Fibroblast of skin of left quadriceps (primary cell): ENCODE measurements around the gene IL6ST.
A peak's percentile ranks its signal among the peaks of the same experiment; 100 is the strongest.
"Not testable (repeated sequence)": the region's sequence is repeated elsewhere in the genome, so short reads cannot be mapped to it uniquely, and the experiment has no call there.

ENCODE experiments used
- DNase-seq, 2 experiments: peaks; one replicate each; pipeline ENCODE4 v3.0.0-alpha.2; 2013; ENCODE audit warnings: low read depth in 2 of 2

Gene IL6ST

DNA sequence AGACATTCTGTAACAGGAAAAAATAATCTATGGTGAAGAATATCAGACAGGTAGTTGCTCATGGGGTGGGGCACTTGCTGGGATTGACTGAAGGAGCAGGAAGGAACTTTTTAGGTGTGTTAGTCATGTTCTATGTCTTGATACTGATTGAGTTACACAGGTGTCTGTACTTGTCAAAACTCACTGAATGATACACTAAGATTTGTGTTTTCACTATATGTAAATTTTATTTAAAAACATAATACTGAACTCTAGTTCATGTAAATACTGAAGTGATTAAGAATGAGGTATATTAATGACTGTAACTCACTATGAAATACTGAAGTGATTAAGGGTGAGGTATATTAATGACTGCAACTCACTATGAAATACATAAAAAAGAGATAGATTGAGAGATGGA lies 28.5 kb downstream of the IL6ST start:
- DNase-seq, result no peak

GRCh38 chr5:55965525-55965924 lies 29.2 kb downstream of the IL6ST start:
- no peak for DNase-seq

DNA sequence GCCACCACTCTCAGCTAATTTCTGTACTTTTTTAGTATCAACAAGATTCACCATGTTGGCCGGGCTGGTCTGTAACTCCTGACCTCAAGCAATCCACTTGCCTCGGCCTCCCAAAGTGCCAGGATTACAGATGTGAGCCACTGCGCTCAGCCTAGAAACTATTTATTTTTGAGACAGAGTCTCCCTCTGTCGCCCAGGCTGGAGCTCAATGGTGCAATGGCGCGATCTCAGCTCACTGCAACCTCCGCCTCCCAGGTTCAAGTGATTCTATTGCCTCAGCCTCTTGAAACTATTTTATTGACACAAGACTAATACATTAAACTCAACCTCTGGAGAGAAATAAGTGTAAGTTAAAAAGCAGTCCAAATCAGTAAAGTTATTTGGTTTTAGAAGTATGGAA lies 34.0 kb downstream of the IL6ST start:
- no peak for DNase-seq

DNA sequence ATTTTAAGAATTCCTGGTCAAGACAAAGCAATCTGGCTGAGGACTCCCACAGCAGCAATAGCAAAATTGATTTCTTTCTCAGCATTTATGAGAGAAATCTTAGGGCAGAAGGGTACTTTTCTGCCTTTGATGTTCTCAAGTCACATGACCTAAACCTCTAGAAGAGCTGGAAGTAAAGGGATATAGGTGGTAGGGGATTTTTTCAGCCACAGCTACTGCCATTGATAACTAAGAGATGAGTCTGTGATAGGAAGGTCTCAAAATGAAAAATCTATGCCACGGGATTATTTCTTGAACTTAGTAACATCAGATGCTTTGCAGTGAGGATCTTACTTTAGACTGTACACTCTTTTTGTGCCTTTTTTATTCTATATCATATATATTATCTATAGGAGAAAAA lies 35.6 kb downstream of the IL6ST start:
- no peak for DNase-seq

DNA sequence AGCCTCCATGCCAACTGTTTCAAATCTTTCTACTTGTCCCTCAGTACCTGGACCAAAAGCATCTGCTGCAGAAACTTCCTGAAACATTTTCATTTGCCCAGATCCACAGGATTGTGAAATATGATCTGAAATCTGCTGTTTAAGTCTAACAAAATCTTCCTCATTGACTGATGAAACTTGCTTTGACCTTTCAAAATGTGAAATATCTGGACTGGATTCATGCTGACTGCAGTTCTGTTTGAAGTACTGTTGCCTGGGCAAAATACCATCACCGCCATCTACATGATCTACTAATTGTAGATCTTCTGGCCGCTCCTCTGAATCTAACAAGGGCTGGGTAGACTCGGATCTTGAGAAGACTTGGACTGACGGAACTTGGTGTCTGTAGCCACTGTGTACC lies 53.6 kb downstream of the IL6ST start:
- not testable (repeated sequence) for DNase-seq

GRCh38 chr5:55937598-55937997 lies 57.2 kb downstream of the IL6ST start:
- not testable (repeated sequence) for DNase-seq

DNA sequence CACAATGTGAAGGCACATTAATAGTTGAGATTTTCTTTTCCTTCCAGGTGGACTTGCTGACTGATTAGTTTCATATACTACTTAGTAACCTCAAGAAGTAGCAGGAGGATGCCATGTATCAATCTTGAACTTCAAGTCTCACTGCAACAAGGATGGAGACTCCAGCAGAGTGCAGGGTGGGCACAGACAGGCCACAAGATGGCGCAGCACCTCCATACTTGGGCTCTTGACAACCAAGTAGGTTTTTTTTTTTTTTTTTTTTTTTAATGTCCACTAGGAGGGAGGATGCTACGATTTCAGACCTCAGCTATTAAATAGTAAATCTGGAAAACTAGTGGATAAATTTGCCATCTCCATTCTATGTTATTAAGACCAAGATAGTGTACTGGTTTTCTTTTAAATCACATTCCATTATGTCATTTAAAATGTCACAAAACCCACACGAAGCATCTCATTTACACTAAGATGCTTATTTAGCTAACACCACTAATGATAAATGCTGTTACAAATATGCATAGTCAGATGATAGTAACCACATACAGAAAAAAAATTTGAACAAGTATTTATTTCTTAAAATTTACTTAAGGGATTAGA lies 58.6 kb downstream of the IL6ST start:
- peak; percentile 55 to 61 for DNase-seq

DNA sequence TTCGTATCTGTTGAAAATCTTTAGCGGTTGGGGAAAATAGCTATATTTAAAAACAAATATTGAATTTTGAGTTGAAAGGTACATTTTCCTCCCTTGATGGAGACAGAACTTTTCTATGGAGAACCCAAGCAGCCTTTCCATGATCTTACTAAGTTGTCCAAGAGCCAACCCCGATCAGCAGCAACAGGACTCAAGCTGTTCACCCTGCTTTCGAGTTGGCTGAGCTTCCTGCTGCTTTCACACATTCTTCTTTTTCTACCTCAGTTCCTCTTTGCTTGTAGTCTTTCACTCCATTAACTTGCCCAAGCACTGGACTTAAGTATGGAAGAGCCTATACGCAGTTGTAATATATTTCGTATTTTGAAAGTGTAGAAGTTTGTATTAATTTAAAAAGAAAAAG lies 59.4 kb downstream of the IL6ST start:
- DNase-seq, result no peak

DNA sequence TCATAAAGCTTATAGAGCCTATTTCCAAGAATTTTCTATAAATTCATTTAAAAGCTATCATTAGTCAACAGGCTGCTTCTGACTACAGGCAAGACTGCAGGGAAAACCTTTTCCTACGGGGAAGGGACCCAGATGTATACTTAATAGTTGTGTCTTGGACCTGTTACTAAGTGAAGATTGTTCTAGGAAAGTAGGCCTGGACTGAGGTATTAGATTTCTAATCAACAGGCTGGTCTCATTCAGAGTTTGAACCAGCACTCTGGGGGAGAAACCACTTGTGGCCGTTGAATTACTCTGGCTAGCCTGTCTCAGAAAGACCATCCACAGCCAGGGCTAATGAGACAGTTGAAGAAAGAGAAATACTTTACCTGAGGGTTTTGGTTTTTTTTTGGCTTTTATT lies 60.0 kb downstream of the IL6ST start:
- DNase-seq, result no peak

GRCh38 chr5:55934115-55934613 lies 60.6 kb downstream of the IL6ST start:
- no peak for DNase-seq

DNA sequence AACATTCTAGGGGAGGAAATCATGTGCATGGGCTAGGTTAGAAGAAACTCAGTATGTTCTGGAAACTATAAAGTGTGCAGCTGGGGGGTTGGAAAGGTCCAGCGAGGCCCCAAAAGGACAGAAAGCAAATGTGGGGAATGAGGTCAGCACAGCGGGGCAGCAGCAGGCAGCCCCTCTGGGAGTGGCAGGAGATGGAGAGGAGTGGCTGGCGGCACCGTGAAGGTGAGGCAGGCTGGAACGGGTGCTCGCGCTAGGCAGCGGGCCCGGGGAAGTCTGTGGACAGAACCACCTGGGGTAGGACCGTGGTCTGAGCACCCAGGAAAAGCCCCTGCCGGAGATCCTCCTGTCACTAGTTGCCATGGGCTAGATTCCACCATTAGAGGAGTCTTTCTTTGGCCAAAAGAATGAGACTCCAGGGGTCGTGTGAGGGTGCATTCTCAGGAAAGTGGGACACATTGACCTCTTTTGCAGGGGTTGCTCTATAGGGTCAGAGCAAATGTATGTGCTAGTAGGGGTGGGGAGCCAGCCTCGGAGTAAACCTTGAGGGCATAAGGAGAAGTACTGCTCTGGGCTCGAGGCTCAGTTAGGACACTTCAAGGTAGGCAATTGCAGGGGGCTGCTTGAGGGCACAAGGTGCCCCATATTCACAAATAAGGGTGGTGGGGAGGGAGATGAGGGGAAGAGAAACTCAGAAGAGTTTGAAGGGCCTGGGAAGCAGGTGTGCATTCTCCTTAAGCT lies 61.2 kb downstream of the IL6ST start:
- DNase-seq, result no peak

- DNase-seq, result no peak
Measured at GRCh38 chr5:55932700-55933099, 62.1 kb downstream of the IL6ST start.

DNA sequence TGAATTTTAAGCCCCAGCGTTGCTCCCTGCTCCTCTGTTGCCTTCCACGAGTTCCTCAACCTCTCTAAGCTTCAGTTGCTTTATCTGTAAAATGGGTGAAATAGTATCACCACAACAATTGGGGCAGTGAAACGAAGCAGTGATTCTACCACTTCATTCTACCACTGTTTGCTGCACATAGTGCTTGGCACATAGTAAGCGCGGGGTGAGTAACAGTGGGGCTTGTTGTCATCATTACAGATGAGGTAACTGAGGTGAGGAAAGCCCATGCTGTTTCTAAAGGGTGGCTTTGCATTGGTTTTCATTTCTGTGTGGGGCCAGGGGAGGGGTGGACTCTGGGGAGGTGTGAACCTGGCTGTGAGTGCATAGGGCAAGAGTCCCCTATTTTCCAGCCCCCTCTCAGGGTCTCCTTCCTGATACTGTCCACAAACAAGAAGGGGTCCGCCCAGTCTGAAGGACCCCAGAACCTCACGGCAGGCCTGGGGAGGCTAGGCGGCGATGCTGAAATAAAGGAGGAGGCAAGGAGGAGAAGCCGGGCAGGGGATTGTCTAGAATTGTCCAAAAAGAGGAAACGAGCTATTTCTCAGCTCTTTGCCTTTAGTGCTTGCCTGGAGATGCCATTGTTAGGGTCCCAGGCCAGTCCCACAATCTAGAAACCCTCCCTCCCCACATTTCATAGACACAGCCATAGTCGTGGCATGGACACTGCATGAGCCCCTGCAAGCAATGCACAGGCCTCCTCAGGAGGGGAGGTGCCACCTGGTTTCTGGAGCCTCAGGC lies 65.6 kb downstream of the IL6ST start:
- no peak for DNase-seq

DNA sequence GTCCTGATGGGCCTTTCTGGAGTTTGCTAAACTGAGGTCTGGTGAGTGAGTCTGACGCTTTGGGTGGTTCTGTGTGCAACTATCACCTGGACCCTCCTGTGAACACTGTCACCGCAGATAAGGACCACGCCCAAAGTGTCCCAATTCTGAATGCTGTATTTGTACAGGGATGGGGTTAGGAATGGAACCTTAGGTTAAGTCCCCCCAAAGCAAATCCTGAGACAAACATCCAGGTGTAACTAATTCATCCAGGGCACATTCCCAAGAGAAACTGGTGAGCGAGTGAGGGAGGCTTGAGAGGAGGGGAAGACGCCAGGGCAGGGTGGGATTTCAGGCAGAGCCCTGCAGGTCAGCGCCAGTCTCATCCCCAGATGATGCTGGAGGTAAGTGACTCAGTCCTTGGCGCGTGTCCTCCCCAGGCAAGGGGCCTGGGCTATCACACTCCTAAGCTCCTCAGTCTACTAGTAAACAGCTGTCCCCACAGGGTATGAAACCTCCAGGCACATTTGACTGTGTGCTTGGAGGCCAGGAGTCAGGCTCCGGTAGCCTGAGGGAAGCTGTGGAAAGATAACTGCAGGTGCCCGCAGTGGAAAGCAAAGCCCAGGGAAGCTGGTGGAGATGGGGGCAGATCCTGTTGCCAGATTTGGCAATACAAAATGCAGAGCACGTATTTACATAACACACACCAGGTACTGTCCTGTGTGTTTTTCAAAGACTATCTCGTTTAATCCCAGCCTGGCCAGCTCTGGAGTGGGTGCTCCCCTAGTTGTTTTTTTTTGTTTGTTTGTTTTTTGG lies 66.7 kb downstream of the IL6ST start:
- DNase-seq, result no peak

GRCh38 chr5:55926476-55926875 lies 68.3 kb downstream of the IL6ST start:
- DNase-seq, result no peak

GRCh38 chr5:55925712-55926111 lies 69.1 kb downstream of the IL6ST start:
- no peak for DNase-seq

DNA sequence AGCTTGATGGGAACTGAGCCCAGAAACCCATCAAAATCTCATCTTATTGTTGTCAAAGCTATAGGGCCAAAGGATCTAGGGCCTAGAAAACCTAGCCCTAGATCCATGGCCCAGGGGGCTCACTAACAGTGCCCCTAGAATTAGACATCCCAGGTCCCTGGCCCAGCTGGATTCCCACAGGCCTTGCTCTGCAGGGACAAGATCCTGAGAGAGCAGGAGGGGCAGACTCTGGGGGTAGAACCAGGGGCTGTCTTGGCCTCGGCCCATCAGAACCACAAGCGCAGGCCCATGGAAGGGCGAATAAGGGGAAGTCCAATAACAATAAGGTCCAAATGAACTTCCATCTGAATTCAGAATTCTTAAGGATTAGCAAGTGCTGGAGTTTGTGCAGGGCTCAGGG lies 69.6 kb downstream of the IL6ST start:
- DNase-seq, result no peak

- DNase-seq, result no peak
Measured at GRCh38 chr5:55924744-55925143, 70.0 kb downstream of the IL6ST start.

DNA sequence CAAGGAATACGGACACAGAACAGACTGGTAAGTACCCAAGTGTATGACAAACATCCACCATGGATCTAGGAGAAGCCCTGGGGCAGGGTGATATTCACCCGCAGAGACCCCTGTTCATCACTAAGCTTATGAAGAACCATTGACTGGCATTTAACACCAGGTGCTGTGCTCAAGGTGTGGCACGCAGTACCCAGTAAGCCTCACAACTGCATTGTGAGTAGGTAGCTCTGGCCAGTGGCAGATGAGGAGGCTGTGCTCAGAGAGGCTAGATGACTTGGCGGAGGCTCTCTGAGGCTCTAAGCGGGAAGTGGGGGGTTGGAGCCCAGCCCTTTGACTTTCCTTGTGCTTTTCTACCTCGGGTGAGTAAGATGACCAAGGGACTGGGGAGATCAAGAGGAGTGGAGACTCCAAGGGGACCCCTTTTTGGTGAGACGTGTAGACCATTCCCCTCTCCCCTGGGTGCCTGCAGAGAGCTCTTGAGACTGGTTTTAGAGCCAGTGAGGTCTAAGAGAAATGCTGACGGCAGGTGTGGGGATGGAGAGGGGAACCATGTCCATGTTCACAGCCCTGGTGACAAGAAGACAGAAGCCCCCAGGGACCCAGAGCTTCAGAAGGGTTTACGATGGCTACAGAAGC lies 70.8 kb downstream of the IL6ST start:
- no peak for DNase-seq

DNA sequence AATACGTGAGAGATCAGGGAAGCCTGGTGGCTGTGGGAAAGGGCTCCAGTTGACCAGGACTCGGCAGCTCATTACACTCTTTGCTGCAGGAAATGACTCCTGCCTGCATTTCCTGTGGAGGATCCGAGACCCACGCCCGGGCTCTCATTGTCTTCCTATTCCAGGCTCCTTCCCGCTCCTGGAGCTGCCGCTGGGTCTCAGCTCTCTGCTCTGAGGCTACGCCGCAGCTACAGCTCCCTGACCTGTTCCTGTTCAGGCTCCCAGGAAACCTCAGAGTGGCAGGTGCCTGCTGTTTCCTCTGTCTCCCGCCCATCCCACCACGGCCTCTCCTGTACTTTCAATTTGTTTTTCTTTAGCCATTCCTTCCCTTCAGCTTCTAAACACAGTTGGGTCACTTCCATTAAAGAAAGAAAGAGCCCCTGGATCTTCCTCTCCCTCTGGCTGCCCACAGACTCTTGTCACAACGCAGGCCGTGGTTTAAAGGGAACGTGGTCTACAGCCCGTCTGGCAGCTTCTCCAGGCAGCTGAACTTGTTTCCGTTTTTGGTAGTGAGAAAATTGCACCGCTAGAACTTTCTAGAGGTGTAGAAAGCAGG lies 71.5 kb downstream of the IL6ST start:
- DNase-seq, result no peak

DNA sequence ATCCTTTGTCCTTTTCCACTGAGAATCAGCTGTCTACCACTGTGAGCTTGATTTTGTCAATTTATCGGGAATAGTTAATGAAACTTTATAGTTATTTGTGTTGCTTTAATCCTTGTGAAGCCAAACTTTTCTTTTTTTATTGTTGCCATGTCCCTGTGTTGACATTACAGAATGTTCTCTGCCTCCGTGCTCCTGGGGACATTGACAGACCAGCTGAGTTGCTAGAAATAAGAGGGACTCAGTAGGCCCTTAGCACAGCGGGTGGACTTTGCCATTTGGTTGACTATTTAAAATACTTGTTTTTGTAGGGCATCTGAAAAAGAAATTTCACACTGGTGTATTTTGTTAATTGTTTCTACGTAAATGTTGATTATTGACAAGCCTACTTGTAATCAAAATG lies 73.1 kb downstream of the IL6ST start:
- DNase-seq, result no peak
